Measurements from ENCODE around the gene PAQR6. TPM values are rescaled to one million over a fixed set of nuclear protein-coding genes. Genes with fewer than 3 reads are reported as not detected.

The PAQR6 gene
- total RNA-seq, result 0.46 and 0.56 TPM in 2 replicates

GRCh38 chr1:156247460-156248322 is at the start of gene PAQR6:
PAQR6 (minus strand) TSS chr1:156248056; CDS start chr1:156246731, 1,325 bp downstream.

GRCh38 chr1:156295391-156295947 is 47.6 kb upstream of the PAQR6 start, which contains the start of gene GLMP:
GLMP (minus strand) TSS chr1:156295679; CDS start chr1:156295645, 34 bp downstream.

DNA sequence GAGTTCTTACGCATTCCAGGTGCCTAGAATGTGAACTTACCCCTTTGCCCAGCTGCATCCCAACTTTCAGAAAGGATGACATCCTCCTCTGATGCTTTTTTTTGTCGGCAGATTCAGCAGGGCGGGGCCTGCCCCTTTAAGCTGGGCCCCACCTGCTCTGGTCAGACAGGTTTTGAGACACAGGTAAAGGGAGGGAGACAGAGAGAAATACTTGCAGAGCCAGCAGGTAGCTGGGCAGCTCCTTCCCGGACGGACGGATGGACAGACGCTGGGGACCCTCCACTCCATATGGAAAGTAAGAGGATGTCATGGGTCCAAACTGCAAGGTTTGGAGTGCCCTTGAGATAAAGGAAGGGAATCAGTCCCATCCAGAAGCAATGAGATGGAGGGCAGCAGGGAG is 36.3 kb upstream of the PAQR6 start, which contains the start of gene TMEM79:
Gene TMEM79 (plus strand): TSS at position 214 of the 400 bp plus-strand sequence. CDS start 902 bp downstream, outside the sequence.

DNA sequence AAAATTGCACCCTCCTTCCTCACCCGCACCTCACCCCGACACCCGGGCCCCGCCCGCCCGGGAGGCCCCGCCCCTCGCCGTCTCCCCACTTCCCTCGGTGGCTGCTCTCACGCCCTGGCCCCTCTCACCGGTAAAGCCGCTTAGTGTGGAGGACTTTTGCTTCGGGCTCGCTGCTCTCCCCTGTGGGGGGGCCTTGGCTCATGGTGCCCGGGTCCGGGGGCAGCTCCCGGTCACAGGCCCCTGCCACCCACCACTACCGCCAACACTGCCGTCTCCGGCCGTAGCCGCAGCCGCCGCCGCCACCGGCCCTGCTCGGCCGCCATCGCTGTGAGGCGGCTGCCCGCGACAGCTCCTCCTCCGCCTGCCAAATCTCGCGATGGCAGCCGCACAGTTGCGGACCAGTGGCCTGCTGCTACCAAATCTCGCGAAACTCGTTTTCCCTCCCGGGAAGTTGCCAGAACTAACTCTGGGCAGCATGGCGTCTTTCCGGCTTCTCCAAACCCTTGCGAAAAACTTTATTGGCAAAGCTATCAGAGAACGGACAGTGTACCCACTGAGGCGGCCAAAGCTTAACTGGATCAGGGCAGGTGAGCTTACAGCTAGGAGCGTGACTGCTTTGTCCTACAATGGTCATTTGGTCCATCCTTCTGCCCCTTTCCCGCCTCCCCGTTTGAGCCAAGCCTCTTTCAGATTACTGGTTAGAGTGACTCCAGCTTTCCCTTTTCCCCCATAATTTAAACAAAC is 34.8 kb upstream of the PAQR6 start, which contains the start of gene SMG5:
Gene SMG5 (minus strand): TSS at position 347 of the 744 bp plus-strand sequence. CDS start 145 bp downstream, at position 202.

GRCh38 chr1:156241926-156242325 is 5.9 kb downstream of the PAQR6 start, which contains the start of gene BGLAP:
BGLAP (plus strand) TSS chr1:156242184; CDS start chr1:156242232, 48 bp downstream.

GRCh38 chr1:156212833-156213643 is 34.8 kb downstream of the PAQR6 start, which contains the start of gene PMF1:
PMF1 (plus strand) TSS chr1:156213007; CDS start chr1:156213016, 9 bp downstream.

DNA sequence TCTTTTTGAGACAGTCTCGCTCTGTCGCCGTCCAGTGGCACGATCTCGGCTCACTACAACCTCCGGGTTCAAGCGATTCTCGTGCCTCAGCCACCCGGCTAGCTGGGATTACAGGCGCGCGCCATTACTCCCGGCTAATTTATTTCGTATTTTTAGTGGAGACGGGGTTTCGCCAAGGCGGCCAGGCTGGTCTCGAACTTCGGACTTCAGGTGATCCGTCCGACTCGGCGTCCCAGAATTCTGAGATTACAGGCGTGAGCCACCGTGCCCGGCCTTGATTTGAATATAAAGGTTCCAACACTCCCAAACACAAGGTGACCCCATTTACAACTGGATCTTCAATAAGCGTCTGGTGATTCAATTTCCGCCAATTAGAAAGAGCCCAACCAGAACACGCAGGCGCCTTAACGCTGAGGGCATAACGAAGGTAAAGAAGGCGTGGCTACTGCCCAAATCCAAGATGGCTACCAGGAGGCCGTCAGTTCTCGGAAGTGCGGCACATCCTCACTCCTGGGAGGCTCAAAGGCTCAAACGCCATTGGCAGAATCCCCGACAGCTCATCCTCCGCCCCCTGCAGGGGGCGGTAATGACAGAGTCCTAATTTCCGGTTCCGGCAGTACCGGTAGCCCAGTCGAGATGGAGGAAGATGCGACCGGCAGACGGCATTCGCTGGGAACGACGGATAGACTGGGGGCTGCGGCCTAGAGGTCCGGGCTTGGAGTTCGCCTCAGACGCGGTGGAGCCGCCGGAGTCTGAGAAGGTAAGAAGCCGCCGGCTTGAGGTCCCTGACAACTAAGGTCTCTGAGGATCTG is 54.2 kb downstream of the PAQR6 start, which contains the start of gene SLC25A44:
Gene SLC25A44 (plus strand): TSS at position 617 of the 812 bp plus-strand sequence. CDS start 5,744 bp downstream, outside the sequence.

Other genes with a start within 250 kb of the PAQR6 start
- gene SSR2, start 227.1 kb downstream of the PAQR6 start, total RNA-seq, result 250 and 314 TPM in 2 replicates
- gene UBQLN4, start 194.3 kb downstream of the PAQR6 start, total RNA-seq, result 15.6 and 21.3 TPM in 2 replicates
- 47.6 and 56.5 TPM in 2 replicates for gene LAMTOR2, start 193.3 kb downstream of the PAQR6 start, total RNA-seq
- gene RAB25, start 186.9 kb downstream of the PAQR6 start, total RNA-seq, result not detected in 2 replicates
- 1.2 and 4.1 TPM in 2 replicates for gene MEX3A, start 165.6 kb downstream of the PAQR6 start, total RNA-seq
- gene LMNA, start 133.3 kb downstream of the PAQR6 start, total RNA-seq, result 1,049 and 1,502 TPM in 2 replicates
- 1.6 and 2.7 TPM in 2 replicates for gene SEMA4A, start 94.5 kb downstream of the PAQR6 start, total RNA-seq
- 11.2 and 11.3 TPM in 2 replicates for gene SLC25A44, start 54.0 kb downstream of the PAQR6 start, total RNA-seq
- 16.9 and 20.3 TPM in 2 replicates for gene PMF1, start 35.0 kb downstream of the PAQR6 start, total RNA-seq
- 0.26 and 0.50 TPM in 2 replicates for gene BGLAP, start 5.9 kb downstream of the PAQR6 start, total RNA-seq
- 52.3 and 71.4 TPM in 2 replicates for gene SMG5, start 34.8 kb upstream of the PAQR6 start, total RNA-seq
- 2.0 and 2.6 TPM in 2 replicates for gene TMEM79, start 36.3 kb upstream of the PAQR6 start, total RNA-seq
- gene GLMP, start 47.6 kb upstream of the PAQR6 start, total RNA-seq, result 68.6 and 85.1 TPM in 2 replicates
- 0.13 and 0.92 TPM in 2 replicates for gene VHLL, start 51.3 kb upstream of the PAQR6 start, total RNA-seq
- 271 and 277 TPM in 2 replicates for gene CCT3, start 90.2 kb upstream of the PAQR6 start, total RNA-seq
- not detected in 2 replicates for gene TSACC, start 90.5 kb upstream of the PAQR6 start, total RNA-seq
- not detected in 2 replicates for gene RHBG, start 121.2 kb upstream of the PAQR6 start, total RNA-seq